GM10847 (cell line): ENCODE measurements around the gene PYGL.

ENCODE experiments used
- POLR2A ChIP-seq: IDR thresholded peaks from 2 replicates; pipeline ENCODE4 v1.6.1; 2011; ENCODE audit not compliant: insufficient read length; ENCODE audit errors: extremely low read depth

PYGL gene

DNA sequence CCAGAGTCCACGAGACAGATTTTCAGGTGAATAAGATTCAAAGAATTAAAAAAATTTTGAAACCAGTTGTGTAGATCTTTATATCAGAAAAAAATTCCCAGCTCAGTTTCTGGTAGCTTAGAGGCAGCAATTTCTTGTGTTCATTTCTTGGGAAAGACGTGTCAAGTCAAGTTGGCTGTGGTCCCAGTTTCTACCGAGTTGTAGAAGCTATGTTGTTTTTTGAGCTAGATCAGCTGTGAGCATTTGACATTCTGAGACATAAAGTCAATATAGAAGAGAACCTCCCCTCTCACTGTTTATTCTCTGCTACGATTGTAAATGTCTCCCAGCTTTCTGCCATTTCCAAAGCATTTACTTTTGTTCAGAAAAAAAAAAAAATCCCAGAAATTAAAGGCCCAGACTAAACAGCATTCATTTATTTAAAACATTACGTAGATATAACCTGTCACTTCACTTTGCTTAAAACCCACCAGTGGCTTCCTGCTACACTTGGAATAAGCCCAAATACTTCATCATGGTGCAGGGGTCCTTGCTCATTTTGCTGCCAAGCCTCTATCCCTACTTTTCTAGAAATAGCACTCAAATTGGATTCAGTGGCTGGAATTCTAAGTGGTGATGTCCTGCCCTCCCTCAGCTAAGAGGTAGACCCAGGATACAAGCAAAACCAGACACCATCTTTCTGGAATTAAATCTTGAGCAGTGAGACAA, 20.6 kb upstream of the PYGL start:
- TF ChIP-seq POLR2A: no peak

DNA sequence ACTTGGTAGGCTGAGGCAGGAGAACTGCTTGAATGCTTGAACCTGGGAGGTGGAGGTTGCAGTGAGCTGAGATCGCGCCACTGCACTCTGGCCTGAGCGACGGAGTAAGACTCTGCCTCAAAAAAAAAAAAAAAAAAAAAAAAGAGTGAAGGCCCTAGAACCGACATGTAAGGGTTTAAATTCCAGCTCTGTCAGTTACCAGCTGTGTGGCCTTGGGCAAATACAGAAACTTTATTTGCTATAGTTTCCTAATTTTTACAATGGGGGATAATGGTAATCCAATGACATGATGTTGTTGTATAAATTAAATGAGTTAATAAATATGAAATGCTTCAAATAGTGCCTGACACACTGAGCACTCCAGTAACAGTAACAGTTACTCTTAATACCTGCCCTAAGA, 19.6 kb upstream of the PYGL start:
- TF ChIP-seq POLR2A: no peak

DNA sequence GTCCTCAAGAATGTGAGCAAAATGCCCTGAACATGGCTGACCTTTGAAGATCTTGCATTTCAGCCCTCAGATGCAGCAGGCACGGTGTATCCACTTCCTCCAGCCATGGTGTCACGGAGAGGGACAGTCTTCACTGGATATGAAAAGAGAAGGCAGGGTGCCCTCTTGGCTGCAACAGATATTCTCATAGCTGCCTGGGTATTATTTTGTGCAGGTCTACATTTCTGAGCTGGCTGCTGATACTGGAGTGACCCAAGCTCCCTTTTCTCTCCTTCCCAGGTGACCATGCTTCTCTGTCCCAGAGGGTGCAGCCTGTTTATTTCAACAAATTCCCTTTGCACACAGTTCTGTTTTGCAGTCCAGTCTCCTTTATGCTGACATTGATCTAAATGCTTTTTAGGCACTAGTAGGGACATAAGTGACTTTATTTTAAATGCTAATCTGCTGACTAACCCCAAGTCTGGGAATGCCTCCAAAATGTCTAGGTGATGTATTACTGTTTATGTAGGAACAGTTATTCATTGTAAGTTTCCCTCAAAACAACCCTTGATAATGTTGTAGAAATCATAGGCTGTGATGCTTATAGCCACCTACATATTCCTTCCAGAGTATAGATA, 17.4 kb upstream of the PYGL start:
- TF ChIP-seq POLR2A: no peak

- TF ChIP-seq POLR2A: no peak
Observed at GRCh38 chr14:50957296-50957695, 13.0 kb upstream of the PYGL start.

DNA sequence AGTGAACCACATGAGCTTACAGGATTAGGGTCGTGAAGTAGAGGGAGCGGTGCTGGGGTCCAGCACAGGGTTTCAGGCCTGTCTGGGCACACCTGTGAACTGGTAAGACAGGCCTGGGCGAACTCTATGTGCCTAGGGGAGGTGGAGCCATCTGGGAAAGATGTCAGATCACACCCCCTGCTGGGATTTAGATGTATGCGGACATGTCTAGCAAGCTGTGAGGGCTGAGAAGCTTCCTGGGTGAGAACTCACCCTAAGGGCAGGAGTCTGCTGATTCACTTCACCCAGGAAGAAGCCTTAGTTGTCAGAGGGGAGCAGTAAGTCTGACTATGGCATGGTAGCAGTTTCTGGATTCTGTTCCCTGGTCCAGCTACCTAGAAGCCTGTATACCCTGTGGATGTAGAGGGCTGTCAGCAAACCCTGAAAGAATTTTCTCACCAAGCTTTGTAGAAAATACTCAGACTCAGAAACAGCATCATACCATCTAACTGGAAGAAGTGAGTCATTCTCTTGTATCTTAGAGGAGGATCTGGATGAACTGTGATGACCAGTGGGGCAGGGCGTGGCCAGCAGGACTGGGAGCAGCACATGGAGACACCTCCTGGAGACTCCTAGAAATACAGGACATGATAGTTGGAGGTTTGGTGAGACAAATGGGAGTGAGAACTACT, 11.2 kb upstream of the PYGL start:
- TF ChIP-seq POLR2A: no peak

DNA sequence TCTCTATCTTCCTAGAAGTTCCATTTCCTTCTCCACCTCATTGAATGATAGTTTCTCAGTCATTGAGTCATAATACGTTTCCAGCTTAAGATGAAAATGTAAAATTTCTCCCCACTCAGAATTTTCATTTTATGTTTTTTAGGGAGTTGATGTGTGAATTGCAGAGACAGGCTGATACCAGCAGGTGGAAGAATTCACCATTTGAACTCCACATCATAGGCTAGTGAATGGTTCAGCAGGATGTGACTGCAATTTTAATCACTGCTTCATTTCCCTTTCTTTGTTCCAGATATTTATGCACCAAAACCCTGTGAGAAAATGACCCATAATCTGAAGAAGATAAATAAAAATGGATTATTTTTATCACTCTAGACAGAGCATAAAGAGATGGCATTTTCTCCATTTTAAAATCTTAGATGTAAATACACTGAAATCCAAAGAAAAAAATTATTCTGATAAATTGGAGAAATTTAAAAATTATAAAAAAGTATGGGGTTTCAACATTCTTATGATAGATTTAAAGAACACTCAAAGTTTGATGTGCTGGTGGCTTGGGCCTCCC, 10.6 kb upstream of the PYGL start:
- TF ChIP-seq POLR2A: no peak

GRCh38 chr14:50953502-50953901, 9.2 kb upstream of the PYGL start:
- TF ChIP-seq POLR2A: no peak

DNA sequence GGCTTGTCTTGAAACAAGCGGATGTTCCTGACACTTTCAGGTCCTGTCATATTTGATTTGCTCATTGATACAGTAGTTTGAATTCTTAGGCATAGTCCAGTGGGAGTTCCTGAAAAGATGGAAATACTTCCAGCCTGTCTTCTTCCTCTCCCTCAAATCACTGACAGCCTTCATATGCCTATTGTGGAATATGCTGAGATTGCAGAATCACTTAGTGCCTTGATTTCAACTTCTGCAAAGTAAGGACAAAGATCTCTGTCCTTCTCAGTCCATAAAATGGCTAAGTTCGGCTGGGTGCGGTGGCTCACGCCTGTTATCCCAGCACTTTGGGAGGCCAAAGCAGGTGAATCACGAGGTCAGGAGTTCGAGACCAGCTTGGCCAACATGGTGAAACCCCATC, 6.7 kb upstream of the PYGL start:
- no peak for TF ChIP-seq POLR2A

DNA sequence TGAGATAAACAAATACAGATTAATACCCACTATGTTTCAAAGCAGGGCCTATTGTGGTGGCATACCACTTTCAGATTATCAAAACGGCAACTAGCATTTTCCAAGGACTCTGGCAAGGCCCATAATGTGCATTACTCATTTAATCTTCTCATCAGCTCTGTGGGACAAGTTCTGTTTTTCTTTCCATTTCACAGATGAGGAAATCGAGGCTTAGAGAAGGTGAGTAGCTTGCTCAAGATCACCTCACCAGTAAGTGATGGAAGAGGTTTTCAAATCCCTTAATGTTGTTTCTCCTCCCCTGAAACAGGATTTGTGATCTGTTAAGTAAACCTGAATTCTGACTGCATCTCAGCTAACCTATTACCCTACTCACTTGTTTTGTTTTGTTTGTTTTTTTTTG, 3.9 kb upstream of the PYGL start:
- TF ChIP-seq POLR2A: no peak

- no peak for TF ChIP-seq POLR2A
Observed at GRCh38 chr14:50947446-50947845, 3.2 kb upstream of the PYGL start.

GRCh38 chr14:50946234-50946935, 2.1 kb upstream of the PYGL start:
- TF ChIP-seq POLR2A: no peak

GRCh38 chr14:50944647-50945413, 547 bp upstream of the PYGL start:
- TF ChIP-seq POLR2A: no peak

GRCh38 chr14:50943261-50943942, 881 bp downstream of the PYGL start:
- no peak for TF ChIP-seq POLR2A

DNA sequence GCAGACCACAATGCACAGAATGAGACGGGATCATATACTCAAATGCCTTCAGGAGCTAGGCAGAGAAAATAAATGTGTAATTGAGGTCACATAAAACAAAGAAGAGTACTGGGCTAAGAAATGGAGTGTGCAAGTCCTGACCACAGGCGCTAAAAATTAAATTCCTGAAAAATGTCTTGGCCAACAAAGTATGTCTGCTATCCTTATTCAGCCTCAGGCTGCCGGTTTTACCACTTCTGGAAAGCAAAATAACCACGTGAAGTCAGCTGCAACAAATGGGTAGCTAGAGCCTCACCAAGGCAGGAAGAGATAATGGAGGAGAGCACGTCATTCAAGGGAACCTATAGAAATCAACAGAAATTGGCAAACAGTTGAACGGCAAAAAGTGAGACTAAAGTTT, 3.1 kb downstream of the PYGL start:
- TF ChIP-seq POLR2A: no peak
